ENCODE data around the gene PIK3C2G.
"Not testable (repeated sequence)": the region's sequence is repeated elsewhere in the genome, so short reads cannot be mapped to it uniquely, and the experiment has no call there.

PIK3C2G gene

DNA sequence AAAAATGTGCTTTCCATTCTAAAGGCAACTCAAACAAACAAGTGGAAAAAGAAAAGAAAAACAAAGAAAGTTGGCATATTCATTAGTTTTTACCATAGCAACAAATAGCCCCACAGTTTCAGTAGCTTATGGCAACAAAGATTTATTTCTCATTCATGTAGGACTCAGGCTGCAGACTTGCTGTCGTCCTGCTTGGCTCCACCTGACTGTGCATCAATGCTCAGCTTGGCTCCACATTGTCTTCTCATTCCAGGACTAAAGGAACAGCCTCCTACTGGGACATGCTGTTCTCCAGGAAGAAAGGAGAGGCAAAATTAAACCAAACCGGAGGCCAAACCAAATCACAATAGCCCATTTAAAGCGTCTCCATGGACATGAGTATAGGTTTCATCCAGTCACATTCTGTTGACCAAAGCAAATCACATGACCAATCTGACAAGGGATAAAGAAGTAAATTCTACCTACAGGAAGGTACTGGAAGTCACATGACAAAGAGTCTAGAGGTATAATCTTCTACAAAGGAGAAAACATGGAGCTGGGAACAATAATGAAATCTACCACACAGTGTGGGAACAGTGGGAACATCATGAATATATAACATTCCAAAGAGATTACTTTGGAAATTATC lies 222.5 kb downstream of the PIK3C2G start:
- DNase-seq = no peak

DNA sequence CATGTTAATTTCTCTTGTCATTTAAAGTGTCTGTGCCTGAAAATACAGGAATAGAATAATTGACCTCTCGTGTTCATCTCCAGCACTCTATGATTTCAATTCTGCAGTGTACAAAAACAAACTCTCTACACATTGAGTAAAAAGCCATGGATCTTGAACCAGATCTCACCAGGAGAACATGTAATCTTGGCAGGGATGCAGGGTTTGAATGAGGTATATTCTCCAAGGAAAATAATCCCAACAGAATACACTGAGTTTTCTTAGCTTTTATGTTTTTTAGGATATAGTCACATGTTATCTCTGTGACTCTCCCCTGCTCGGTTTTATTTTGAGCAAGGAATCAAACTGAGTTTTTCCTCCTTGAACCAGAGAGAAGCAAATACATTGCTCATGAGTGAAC lies 224.7 kb downstream of the PIK3C2G start:
- no peak for DNase-seq

DNA sequence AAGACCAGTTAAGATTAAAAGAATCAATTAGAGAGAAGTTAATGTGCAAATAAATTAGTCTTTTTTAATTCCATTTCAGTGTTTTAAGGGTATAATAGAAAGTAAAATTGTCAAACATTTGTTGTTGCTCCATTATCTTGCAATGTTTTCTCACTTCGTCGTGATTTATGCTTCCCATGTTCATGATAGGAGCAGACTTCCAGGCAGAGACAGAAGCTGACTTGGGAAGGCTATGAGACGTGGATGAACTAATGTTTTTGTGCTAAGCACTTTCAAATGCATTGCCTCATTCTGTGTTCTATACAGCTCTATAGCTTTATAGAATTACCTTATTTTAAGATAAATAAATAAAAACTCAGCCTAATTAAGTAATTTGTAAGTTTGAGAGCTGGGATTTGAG lies 226.2 kb downstream of the PIK3C2G start:
- no peak for DNase-seq

DNA sequence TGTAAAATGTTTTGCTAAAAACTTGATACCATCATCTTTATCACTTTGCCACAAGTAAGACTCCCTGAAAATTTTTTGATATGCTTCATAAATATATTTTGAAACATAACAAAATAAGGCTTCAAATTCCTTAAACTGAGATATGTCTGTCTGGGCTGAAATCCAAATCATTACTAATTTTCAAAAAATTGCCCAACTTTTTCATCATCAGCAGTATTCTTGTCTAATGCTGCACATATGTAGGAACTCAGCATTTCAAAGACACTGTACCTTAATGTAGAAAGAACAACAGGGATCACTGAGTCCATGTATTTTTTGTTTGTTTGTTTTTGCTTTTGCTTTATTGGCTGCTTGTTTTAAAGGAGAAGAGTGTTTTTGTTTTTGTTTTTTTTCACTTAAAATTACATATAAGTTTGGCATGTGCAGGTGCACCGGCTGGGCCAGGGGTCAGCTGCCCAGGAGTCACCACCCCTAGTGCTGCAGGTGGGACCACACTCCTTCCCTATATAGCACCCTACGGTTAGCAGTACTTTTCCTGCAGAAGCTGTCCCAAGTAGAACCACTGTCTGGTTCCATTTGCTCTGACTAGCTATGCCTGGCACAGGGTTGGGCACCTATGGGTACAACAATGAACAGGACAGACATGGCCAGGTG lies 231.2 kb downstream of the PIK3C2G start:
- DNase-seq = no peak

DNA sequence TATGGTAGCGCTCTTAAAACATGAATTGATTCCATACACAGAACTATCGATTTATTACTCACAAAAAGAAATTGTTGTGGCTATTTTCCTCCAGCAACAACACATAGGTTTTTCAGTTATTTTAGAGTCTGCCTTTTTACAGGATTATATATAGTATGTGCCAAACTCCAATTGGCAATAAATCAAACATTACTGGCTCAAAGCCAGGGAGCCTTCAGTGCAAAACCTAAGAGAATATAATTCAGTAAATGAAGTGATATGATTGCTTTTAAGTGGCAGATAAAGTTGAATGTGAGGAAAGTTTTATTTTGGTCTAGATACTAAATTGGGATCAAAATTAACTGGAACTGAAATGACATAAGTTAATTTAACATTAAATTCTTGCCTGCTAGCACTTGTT lies 234.8 kb downstream of the PIK3C2G start:
- no peak for DNase-seq

DNA sequence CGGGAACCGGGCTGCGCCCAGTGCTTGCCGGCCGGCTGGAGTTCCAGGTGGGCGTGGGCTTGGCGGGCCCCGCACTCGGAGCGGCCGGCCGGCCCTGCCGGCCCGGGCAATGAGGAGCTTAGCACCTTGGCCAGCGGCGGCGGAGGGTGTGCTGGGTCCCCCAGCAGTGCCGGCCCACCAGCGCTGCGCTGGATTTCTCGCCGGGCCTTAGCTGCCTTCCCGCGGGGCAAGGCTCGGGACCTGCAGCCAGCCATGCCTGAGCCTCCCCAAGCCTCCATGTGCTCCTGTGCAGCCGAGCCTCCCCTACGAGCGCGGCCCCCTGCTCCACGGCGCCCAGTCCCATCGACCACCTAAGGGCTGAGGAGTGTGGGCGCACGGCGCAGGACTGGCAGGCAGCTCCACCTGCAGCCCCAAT lies 238.8 kb downstream of the PIK3C2G start:
- DNase-seq = not testable (repeated sequence)

DNA sequence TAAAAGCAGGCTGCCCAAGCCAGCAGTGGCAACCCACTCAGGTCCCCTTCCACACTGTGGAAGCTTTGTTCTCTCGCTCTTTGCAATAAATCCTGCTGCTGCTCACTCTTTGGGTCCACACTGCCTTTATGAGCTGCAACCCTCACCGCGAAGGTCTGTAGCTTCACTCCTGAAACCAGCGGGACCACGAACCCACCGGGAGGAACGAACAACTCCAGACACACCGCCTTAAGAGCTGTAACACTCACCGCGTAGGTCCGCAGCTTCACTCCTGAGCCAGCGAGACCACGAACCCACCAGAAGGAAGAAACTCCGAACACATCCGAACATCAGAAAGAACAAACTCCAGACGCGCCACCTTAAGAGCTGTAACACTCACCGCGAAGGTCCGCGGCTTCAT lies 239.4 kb downstream of the PIK3C2G start:
- not testable (repeated sequence) for DNase-seq

DNA sequence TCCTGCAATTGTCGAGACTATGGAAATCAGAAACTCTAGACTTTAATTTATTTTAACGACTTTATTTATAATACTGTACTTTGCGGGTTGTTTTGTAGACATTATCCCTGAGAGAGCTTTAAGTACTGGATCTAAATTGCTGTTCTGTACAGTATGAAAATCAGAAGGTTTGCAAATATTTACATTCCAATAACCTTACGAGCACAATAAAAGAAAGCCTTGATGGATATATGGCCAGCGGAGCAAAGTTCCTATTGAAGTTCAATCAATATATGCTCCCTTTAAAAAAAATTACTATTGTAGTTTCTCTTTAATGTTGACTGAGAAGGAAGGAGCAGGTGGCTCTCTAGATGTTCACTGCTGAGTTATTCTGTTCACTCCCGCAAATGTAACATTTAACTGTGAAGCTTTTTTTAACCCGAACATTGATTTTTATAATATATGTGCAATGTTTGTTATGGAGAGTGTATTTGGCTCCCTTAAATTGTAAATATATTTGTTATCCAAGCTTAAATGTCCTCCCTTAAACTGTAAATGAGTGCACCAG lies 241.2 kb downstream of the PIK3C2G start:
- DNase-seq = peak; percentile 42

DNA sequence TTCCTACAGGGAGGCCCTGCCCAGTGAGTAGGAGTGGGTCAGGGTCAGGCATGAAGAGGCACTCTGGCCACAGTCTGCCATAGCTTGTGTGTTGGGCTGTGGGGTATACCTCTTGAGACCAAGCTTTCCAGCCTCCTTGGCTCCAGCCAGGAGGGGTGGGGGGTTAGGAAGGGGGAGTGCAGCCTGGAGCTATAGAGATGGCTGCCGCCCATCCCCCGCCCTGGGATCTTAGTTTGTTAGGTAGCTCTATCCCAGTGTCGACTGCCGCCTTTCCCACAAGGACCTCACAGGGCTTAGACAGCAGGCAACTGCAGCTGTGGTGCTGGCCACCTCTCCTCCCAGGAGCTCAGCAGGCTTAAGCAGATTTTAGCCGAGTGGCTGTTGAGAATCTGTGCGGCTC lies 260.1 kb downstream of the PIK3C2G start:
- no peak for DNase-seq

DNA sequence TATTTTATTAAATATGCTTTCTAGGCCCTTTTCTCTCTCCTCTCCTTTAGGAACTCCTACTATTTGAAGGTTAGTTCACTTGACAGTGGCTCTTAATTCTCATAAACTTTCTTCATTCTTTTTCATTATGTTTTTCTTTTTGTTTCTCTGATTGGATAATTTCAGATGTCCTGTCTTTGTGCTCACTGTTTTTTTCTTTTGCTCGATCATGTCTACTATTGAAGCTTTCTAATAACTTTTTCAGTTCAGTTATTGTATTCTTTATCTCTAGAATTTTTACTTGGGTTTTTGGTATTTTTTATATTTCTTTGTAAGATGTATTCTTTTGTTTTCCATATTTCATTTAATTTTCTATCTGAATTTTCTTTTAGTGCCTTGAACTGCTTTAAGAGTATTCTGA lies 261.5 kb downstream of the PIK3C2G start:
- no peak for DNase-seq

DNA sequence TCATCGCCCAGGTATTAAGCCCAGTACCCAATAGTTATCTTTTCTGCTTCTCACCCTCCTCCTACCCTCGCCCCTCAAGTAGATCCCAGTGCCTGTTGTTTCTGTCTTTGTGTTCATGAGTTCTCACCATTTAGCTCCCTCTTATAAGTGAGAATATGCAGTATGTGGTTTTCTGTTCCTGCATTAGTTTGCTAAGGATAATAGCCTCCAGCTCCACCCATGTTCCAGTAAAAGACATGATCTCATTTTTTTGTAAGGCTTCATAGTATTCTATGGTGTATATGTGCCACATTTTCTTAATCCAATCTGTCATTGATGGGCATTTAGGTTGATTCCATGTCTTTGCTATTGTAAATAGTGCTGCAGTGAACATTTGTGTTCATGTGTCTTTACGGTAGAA lies 281.2 kb downstream of the PIK3C2G start:
- not testable (repeated sequence) for DNase-seq

DNA sequence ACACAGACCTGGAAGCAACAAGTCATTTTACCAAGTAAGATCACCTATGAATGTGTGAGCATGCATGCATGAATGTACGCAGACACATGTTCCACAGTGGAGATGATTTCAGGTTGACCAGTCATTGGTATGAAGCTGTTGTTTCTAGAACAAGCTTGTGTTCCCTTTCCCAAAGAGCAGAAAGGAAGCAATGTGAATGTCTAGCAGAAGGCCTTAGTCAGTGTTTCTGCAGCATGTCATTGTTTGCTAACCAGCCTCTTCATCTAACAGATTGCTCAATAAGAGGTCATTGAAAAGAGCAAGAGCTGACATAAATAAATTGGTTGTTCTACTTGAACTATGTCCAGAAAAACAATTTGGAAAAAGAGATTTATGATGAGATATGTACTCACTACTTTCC lies 285.1 kb downstream of the PIK3C2G start:
- peak; percentile 16 for DNase-seq

DNA sequence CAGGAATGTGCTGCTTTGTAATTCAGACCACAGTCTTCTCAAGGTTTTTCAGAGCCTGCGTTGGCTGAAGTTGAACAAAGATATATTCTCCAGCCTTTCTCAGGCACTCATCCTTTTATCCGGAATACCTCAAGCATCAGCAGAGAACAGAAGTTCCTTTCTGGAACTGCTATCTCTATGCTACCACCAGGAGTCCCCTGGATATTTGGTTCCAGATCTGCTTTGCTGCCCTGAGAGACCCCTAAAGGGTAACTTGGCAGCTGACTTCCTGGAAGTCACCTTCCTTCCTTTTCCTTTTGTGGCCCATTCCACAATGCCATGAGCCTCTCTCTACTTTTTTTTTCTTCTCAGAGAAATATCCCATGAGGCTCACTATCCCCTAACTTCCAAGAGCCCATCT lies 288.3 kb downstream of the PIK3C2G start:
- no peak for DNase-seq

DNA sequence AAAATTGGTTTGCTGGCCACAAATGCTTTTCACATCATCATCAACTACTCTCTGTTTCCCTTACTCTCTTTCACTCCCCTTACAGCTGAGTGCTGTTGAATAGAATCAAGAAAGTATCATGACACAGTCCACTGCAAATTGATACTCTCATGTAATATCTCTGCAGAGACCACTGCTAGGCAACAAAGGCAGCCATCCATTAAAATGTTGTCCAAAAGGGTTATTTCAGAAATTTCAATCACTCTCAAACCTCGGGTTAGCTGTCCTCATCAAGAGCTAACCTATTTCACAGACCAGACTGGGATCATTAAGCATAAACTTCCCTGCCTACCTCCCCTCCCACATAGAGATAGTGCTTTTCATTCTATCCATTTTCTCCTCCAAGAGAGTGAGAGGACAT lies 289.8 kb downstream of the PIK3C2G start:
- DNase-seq = no peak

DNA sequence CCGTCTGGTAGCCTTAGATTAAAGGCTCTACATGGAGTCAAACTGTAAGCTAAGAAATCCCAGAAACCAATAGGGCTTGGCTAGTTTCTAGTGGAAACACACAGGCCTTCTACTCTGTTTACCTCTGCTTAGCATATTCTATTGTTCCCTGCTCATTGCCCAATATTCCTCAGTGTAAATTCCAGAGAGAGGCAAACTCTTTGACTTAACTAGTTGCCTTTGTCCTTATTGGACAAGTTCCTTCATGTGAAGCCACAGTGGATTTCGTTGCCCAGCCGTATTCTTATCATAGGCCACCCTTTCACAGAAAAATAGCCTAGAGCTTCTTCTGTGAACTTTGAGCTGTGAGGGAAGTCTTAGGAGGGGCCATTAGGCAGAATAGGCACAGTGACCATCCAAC lies 290.4 kb downstream of the PIK3C2G start:
- DNase-seq = no peak

DNA sequence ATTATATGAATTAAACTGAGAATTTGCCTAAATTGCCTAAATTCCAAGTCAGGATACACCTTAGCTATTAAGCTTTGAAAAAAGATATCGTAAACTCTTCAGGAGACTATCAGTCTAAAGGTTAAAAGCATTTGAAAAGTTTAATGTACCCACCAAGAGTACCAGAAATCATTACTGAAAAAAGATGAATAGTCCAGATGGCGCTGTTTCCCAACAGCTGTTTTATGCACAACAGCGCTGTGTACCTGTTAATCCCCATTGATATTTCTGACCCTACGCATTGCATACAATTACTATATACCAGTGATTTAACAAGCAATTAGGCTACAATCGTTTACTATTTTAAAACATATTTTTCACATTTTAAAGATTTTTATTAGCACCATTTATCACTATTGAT lies 291.5 kb downstream of the PIK3C2G start:
- no peak for DNase-seq

DNA sequence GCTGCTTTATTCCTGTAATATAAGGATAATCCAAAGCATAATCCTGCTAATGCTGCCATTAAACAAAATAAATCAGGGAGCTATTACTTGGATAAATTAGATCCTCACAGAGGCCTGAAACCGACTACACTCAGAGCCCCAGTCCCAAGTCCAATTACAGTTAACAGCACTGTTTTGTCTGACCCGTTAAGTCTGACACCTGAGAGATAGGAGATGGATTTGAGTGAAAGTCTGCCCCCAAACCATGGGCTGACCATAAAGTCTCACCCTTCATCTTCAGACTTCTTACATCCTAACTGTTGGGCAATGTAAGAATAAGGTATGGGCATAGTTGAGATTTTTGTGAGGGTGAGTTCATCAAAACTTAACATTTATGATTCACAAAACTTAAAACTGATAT lies 294.8 kb downstream of the PIK3C2G start:
- DNase-seq = no peak

DNA sequence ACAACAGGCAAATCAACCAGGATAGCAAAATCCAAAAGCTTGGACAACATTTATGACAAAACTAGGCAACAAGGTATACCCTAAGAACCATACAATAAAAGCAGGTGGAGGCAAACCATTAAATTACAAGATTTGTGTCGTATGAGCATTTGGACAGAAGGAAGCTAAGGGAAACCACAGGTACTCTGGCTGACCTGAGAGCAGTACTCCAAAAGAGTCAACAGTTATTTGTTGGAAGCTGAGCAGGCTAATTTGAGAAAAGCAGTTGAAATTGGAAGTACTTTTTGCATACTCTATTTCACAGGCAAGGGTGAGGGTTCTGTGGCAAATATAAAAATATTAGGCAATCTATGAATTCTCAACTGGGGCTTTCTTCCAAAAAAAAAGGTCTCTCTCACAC lies 297.9 kb downstream of the PIK3C2G start:
- DNase-seq = no peak

DNA sequence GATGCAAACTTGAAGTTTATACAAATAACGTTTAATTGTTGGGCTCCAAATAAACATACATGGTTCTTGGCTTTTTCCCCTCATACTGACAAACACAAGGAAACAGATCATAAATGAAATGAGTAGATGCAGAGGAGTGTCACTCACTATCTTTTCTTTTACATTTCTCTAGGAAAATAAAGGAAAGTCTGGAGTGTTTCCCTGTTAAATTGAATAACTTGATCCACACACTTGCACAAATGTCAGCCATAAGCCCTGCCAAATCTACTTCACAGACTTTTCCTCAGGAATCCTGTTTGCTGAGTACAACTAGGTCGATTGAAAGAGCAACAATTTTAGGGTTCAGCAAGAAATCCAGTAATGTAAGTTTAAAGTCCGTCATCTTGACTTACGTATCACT lies 301.2 kb downstream of the PIK3C2G start:
- DNase-seq = no peak

DNA sequence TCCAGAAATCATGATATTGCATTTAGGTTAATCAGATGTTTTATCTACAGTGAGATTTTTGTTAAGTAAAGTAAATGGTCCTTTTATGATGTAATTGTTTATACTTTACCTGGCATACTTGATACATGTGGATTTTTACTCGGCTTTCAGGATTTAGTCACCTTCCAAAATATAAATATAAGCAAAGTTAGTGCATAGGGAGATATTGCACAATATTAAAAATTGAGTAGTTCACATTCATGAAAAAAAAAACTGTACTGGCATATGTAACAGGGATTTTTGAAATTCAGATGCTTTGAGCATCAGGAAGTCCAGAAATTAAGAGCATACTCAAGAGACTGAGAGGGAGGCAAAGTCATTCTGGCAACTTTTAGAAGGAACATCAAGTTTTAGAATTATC lies 303.0 kb downstream of the PIK3C2G start:
- no peak for DNase-seq

DNA sequence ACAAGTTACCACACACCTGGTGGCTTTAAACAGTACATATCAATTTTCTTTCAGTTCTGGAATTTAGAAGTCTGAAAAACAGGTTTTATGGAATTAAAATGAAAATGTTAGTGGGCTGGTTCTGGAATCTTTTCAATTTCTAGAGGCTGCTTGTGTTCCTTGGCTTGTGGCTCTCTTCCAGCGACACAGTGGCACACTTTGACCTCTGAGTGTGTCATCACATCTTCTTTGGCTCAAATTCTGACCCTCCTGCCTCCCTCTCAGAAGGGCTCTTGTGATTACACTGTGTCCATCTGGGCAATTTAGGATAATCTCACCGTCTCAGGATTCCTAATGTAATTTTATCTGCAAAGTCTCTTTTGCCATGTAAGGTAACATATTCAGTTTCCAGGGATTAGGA lies 306.5 kb downstream of the PIK3C2G start:
- no peak for DNase-seq

DNA sequence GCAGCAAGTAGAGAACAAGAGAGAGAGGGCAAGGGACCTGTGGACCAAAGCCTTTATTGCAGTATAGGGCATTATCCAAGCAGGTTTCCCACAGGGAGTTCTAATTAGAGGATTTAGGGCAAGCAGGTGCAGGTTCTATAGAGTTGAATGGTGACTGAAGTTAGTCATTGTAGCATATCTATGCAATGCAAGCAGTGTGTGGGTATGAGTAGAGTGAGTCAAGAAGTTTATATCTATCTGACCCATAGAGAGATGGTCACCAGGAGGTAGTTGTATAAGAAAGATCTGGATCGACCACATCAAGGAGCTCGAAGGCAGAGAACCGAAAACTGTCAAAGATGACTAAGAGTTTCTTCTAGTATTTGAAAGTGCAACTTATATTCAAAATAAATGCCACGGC lies 309.2 kb downstream of the PIK3C2G start:
- DNase-seq = no peak

DNA sequence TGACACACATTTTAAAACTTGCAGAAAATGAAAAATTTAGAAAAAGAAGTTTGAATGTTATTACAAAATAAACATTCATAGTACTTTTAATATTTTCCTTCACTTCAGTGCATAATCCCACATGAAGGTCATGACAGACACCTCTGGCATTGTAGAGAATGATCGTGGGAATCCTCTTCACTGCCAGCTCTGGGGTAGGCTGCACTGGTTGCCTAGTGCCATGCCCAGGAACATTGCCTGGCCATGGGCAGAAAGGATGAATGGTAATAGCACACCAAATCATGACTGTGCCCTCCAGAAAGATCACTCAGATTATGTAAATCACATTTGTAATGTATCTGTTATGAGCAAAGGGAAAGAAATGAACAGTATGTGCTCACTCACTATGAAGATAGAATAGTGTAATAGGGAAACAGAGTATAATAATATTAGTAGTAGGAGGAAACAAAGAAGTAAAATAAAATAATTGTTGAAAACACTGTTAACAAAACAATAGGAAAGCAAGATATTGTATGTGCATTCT lies 314.8 kb downstream of the PIK3C2G start:
- no peak for DNase-seq

DNA sequence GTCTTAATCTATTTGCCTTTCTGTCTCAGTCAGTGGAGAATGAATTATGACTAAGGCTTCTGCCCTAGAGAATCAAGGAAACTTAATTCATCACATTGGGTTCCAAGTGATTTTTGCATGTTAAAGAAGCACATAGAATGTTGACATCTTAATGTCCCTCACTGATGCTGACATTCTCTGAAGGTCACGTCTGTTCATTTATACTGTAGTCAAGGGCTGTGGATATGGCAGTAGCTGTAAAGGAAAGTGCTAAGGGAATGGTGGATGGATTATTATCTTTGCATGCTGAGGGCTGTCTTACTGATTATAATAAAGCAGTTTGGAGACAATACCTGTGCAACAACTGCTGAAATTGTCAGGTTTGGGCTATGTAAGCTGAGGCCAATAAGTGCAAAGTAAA lies 315.3 kb downstream of the PIK3C2G start:
- no peak for DNase-seq

DNA sequence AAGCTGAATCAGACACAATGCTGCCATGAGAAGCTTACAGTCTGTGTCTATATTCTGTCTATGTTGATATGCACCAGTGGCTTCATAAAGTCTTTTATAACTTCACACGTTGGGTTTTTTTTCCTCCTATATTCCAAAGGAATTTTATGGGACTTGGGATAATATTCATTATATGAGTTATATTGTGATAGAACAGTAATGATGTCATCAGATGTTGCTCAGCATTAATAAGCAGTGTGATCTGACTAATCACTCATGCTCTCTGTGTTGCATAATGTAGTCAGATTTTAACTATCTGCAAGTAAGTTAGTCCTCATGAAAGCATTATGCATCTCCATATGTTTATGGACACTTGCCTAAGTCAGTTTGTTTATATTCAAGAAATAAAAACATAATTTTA lies 316.9 kb downstream of the PIK3C2G start:
- DNase-seq = no peak
